GM12874 (cell line): ENCODE data around the gene SASH1.

ENCODE experiments used
- TF ChIP-seq, protein P1 (sequence below): IDR thresholded peaks from 2 replicates; pipeline ENCODE4 v1.5.1; 2011; ENCODE audit warnings: low read depth, mild to moderate bottlenecking, control low read depth, low read length, moderate library complexity; ENCODE audit not compliant: insufficient read depth

SASH1 gene

GRCh38 chr6:148448369-148449012 lies 105.9 kb downstream of the SASH1 start:
- TF ChIP-seq, protein P1, sequence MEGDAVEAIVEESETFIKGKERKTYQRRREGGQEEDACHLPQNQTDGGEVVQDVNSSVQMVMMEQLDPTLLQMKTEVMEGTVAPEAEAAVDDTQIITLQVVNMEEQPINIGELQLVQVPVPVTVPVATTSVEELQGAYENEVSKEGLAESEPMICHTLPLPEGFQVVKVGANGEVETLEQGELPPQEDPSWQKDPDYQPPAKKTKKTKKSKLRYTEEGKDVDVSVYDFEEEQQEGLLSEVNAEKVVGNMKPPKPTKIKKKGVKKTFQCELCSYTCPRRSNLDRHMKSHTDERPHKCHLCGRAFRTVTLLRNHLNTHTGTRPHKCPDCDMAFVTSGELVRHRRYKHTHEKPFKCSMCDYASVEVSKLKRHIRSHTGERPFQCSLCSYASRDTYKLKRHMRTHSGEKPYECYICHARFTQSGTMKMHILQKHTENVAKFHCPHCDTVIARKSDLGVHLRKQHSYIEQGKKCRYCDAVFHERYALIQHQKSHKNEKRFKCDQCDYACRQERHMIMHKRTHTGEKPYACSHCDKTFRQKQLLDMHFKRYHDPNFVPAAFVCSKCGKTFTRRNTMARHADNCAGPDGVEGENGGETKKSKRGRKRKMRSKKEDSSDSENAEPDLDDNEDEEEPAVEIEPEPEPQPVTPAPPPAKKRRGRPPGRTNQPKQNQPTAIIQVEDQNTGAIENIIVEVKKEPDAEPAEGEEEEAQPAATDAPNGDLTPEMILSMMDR = no peak

DNA sequence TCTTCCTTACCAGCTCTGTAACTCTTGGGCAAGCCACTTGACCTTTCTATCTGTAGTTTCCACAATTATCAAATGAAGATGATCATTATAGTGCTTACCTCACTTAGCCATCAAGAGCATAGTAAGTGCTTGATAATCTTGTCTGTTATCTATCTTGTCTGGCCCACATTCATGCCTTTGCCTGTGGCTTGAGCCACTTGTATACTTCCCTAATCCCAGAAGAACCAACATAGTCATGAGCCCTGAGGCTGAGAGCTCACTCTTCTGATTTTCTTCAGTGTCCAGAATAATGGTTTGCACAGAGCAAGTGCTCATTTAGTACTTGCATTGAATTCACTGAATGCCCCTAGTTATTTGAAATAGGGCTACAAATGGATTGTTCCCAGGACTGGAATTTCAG lies 108.2 kb downstream of the SASH1 start:
- TF ChIP-seq, protein P1 = no peak

- TF ChIP-seq, protein P1 = no peak
Observed at GRCh38 chr6:148451690-148452089, 109.1 kb downstream of the SASH1 start.

GRCh38 chr6:148452876-148453275 lies 110.2 kb downstream of the SASH1 start:
- TF ChIP-seq, protein P1 = no peak

GRCh38 chr6:148453906-148454305 lies 111.3 kb downstream of the SASH1 start:
- TF ChIP-seq, protein P1 = no peak

DNA sequence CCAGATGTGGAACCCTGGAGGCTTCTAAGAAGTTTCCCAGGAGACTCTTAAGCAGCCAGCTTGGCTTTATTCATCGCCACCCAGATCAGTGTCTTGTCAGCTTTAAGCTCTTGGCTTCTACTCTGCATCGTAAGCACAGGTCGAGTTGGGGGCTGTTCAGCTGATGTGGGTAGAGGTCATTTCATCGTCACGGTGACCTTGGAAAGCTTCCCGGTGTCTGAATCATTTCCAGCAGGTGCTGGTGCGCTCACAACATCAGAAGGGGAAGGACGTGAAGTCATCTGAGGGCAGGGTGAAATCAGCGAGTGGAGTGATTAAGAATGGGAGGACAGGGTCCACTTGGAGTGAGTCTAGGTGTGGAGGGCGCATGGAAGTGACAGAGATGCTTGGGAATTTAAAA lies 112.6 kb downstream of the SASH1 start:
- TF ChIP-seq, protein P1 = no peak

DNA sequence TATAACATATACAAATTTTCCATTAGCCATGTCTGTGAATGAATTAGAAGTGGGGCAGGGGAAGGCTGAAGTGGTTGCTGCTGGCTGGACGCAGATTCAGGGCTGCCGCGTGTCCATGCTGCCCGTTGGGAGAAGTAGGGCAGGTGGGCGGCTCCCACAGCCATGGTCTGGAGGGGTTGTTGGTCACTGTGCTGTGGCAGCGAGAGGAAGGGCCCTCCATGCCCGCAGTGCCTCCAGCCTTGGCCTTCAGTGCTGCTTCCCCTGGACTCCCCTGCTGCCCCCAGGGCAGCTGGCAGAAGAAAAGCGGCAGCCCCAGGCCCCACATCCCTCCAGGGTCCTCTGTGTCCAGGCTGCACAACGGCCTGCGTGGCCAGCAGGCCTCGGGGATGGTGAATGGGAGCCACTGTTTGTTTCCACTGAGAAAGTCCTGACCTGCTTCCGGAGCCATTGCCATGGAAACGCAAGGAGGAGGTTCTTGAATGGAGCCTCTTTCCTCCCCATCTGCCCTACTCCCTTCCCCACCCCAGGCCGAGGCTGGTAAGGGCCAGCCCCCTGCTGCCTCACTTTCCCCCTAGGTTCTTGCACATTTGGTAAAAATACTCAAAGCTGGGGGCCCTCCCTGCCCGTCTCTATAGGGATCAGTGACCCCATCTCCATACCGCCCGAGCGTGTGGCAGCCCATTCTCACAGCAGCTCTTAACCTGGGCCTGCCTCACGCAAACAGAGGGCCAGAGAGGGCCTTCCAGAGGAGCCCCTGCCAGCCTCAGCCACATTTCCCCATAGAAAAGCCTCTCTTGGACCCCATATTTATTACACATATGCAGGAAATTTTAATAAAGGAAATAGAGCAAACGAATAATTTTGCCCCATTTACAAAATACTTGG lies 113.3 kb downstream of the SASH1 start:
- TF ChIP-seq, protein P1 = no peak
